Cortex of kidney (tissue), 1 donor: ENCODE measurements around the gene ALG2.

Experiments
- DNase-seq: peaks from one replicate; lab custom pipeline; 2025; lab: John Stamatoyannopoulos, UW

Gene ALG2

DNA sequence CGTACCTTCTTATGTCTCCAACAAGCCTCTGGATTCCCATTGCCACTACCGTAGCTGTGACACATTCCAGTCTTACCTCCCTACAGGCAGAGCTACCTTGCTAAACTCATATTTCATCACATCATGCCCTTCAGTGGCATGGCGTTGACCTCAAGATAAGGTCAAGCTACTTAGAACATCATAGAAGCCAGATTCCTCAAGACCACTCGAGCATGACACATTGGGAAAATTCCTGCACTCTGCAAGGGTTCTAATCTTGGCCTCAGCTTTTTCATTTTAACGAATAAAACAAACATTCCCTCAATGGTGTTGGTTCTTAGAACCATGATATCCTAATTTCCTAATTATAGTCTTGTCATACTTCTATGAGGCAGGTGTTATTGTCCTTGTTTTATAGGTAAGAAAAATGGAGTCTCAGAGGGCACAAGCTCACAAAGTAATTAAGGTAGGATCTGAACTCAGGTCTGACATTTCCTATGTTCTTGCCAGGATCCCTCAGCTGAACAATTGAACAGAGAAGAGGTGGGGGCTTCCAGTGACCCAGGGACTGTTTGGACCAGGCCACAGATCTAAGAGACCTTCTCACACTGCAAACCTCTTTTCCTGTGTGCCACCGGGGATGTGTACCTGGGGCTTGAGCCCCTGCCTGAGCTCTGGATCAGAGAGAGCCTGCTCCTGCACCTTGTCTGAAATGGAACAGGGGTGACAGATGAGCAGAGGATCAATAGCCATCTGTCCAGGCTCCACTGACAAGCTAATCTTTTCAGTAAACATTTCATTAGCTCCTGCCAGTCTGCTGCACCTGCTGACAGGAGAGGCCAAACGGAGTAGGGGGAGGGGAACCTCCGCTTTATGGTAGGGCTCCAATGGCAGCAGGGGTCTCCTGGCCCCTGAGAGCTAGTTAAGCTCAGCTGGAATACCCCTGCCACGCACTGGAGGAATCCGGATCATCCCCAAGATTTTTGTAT, 49.3 kb downstream of the ALG2 start:
- DNase-seq = no peak

- no peak for DNase-seq
These were observed 50.3 kb downstream of the ALG2 start for GRCh38 chr9:99171225-99172123.

DNA sequence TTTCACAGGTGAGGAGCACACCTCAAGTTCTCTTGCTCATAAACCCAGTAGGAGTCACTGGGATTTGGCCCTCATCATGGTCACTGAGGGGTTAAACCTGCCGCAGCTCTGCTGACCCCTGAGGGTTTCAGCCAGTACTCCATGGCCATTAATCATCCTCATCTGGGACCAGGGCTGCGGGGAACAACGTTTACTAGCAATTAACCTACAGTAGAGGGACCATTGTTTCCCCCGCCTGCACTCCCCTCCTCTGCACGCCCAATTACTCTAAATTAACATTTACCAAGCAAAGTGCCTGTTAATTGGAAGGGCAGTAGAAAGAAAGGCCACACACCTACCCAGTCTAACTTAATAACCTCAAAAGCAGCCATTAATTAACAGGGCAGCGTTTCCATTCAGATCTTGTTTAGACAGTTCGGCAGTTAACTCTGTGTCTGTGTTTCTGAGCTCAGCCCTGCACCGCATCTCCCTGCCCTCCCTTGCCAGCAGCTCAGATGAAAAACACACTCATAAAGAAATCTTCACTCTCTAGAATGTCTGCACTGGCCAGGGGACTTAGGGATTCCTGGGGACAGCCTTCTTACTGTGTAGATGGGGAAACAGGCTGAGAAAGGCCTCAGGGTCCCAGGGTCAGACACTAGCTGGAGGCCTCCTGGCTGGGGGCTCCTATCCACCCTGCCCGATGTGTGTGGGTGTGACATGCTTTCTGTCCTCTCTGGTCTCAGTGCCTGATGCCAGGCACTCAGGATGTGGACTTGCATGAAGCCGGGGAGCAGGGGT, 51.6 kb downstream of the ALG2 start:
- DNase-seq = no peak

DNA sequence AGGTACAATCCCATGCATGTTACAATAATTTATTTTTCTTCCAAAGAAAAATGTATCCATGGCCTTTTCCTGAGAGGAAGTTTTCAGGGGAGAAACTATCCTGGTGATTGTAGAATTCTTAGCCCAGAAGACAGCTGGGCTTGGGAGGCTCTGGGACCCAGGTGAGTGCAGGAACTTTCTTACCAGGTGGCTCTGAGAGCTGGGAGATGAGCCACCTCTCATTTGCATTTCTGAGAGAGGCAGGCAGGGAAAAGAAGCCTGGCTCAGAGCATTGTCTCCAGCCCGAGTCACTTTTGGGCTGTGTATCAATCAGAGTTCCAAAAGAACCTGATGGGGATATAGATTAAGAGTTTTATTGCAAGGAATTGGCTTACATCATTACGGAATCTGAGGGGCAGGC, 52.7 kb downstream of the ALG2 start:
- DNase-seq = no peak

GRCh38 chr9:99167694-99168093, 54.0 kb downstream of the ALG2 start:
- DNase-seq = no peak

GRCh38 chr9:99167119-99167518, 54.6 kb downstream of the ALG2 start:
- DNase-seq = no peak
